ENCODE measurements around the gene DOP1B.

Gene DOP1B

GRCh38 chr21:36156815-36157670 lies at the start of gene DOP1B:
TSS of gene DOP1B (plus strand) at chr21:36156824. CDS start at chr21:36164734, 7,910 bp downstream.
- no peak for DNase-seq (ENCODE audit: low read depth)
- H3K4me3 ChIP-seq (ENCODE audit: control insufficient read depth, low read depth, low read length) = peak within 1 kb of the TSS; percentile 96
- no peak for TF ChIP-seq CTCF (IDR thresholded peaks at IDR 0.05; ENCODE audit: control insufficient read depth, insufficient read depth, low read depth, low read length, missing control alignments)

GRCh38 chr21:36109868-36110267 lies 46.8 kb upstream of the DOP1B start:
- H3K4me3 ChIP-seq (ENCODE audit: control insufficient read depth, low read depth, low read length) = no peak overlapping the region
- TF ChIP-seq CTCF (IDR thresholded peaks at IDR 0.05; ENCODE audit: control insufficient read depth, insufficient read depth, low read depth, low read length, missing control alignments) = no peak
- no peak for DNase-seq (ENCODE audit: low read depth)

- no peak for DNase-seq (ENCODE audit: low read depth)
- no peak overlapping the region for H3K4me3 ChIP-seq (ENCODE audit: control insufficient read depth, low read depth, low read length)
- TF ChIP-seq CTCF (IDR thresholded peaks at IDR 0.05; ENCODE audit: control insufficient read depth, insufficient read depth, low read depth, low read length, missing control alignments) = no peak
Observed at GRCh38 chr21:36111238-36111637, 45.4 kb upstream of the DOP1B start.

- TF ChIP-seq CTCF (IDR thresholded peaks at IDR 0.05; ENCODE audit: control insufficient read depth, insufficient read depth, low read depth, low read length, missing control alignments) = no peak
- H3K4me3 ChIP-seq (ENCODE audit: control insufficient read depth, low read depth, low read length) = no peak overlapping the region
- no peak for DNase-seq (ENCODE audit: low read depth)
Observed at GRCh38 chr21:36113647-36114428, 42.8 kb upstream of the DOP1B start.

- TF ChIP-seq CTCF (IDR thresholded peaks at IDR 0.05; ENCODE audit: control insufficient read depth, insufficient read depth, low read depth, low read length, missing control alignments) = no peak
- DNase-seq (ENCODE audit: low read depth) = no peak
- no peak overlapping the region for H3K4me3 ChIP-seq (ENCODE audit: control insufficient read depth, low read depth, low read length)
Observed at GRCh38 chr21:36115138-36115730, 41.4 kb upstream of the DOP1B start.

- TF ChIP-seq CTCF (IDR thresholded peaks at IDR 0.05; ENCODE audit: control insufficient read depth, insufficient read depth, low read depth, low read length, missing control alignments) = no peak
- no peak overlapping the region for H3K4me3 ChIP-seq (ENCODE audit: control insufficient read depth, low read depth, low read length)
- no peak for DNase-seq (ENCODE audit: low read depth)
Observed at GRCh38 chr21:36117286-36117741, 39.3 kb upstream of the DOP1B start.
